ENCODE measurements around the gene ACOX2. TPM values are rescaled to one million over a fixed set of nuclear protein-coding genes. Genes with fewer than 3 reads are reported as not detected.
A peak's percentile ranks its signal among the peaks of the same experiment; 100 is the strongest.

Gene ACOX2
- total and polyA plus RNA-seq, 2 of the 13 experiments (the other 11 are each of a cell fraction or from before 2014, with no cell fraction given), result 42.6 to 98.5 TPM

GRCh38 chr3:58520403-58521335, 16.3 kb downstream of the ACOX2 start (continued):
- TF ChIP-seq DZIP1 (CRISPR knock-in tag; IDR thresholded peaks at IDR 0.05) (peak; percentile 58; the same call in 1 of the 2 replicates), ZNF281 (CRISPR knock-in tag; IDR thresholded peaks at IDR 0.05; ENCODE audit: borderline replicate concordance) (no peak), ZMYM2 (CRISPR knock-in tag; IDR thresholded peaks at IDR 0.05) (no peak), RCOR2 (CRISPR knock-in tag; IDR thresholded peaks at IDR 0.05) (no peak), ZNF543 (CRISPR knock-in tag; IDR thresholded peaks at IDR 0.05) (0 out of 2 replicates have a peak, but pooled peaks have one; percentile 60), FOXA1 (IDR thresholded peaks at IDR 0.05) (no peak), FOXA1 (CRISPR knock-in tag; IDR thresholded peaks at IDR 0.05) (peak; percentile 86), CREM (IDR thresholded peaks at IDR 0.05) (no peak), CREM (CRISPR knock-in tag; IDR thresholded peaks at IDR 0.05) (no peak), ZFP36L1 (CRISPR knock-in tag; IDR thresholded peaks at IDR 0.05) (no peak), AGO2 (optimal IDR thresholded peaks at IDR 0.05; ENCODE audit: low read depth, low read length) (no peak), DBP (CRISPR knock-in tag; IDR thresholded peaks at IDR 0.05; ENCODE audit: not compliant biosample characterization) (peak; percentile 45), ARID2 (CRISPR knock-in tag; IDR thresholded peaks at IDR 0.05; ENCODE audit: borderline replicate concordance) (no peak), REXO4 (CRISPR knock-in tag; IDR thresholded peaks at IDR 0.05; ENCODE audit: borderline replicate concordance) (no peak), NFYB (CRISPR knock-in tag; IDR thresholded peaks at IDR 0.05) (no peak), PLSCR1 (CRISPR knock-in tag; IDR thresholded peaks at IDR 0.05; ENCODE audit: borderline replicate concordance) (no peak; the same call in 1 of the 2 replicates), HMGXB3 (CRISPR knock-in tag; IDR thresholded peaks at IDR 0.05; ENCODE audit: borderline replicate concordance) (no peak)
